Gastroesophageal sphincter (tissue), 4 donors: ENCODE data around the gene MRPL30. TPM values are rescaled to one million over a fixed set of nuclear protein-coding genes. Genes with fewer than 3 reads are reported as not detected.
"Not testable (repeated sequence)": the region's sequence is repeated elsewhere in the genome, so short reads cannot be mapped to it uniquely, and the experiment has no call there.

Experiments used
- ATAC-seq: fragments of 150-250 bp; one replicate; pipeline ENCODE4 v1.9.1; 2016; ENCODE audit warnings: mild to moderate bottlenecking, moderate library complexity
- H3K27ac ChIP-seq, 4 donors: fragments of 200-600 bp; sonication (generic) in 3 of 4; 1 replicate in 3 of 4; 2 replicates in 1 of 4; pipeline ENCODE4 v1.5.1; 2016 to 2019
- H3K27me3 ChIP-seq: fragments of 200-600 bp; sonication (generic); one replicate; pipeline ENCODE4 v1.5.1; 2019
- H3K36me3 ChIP-seq, 2 donors: fragments of 200-600 bp; sonication (generic); one replicate each; pipeline ENCODE4 v1.5.1; 2019; ENCODE audit warnings: control low read depth in 1 of 2
- H3K4me1 ChIP-seq, 3 donors: fragments of 200-600 bp; sonication (generic); 1 replicate in 2 of 3; 2 replicates in 1 of 3; pipeline ENCODE4 v1.5.1; 2016 to 2019; ENCODE audit warnings: control low read depth in 2 of 3
- H3K4me3 ChIP-seq, 2 donors: fragments of 200-600 bp; sonication (generic); one replicate each; pipeline ENCODE4 v1.5.1; 2019; ENCODE audit warnings: mild to moderate bottlenecking in 1 of 2, moderate library complexity in 1 of 2
- H3K9me3 ChIP-seq, 3 donors: fragments of 200-600 bp; sonication (generic); one replicate each; pipeline ENCODE4 v1.5.1; 2017 to 2019; ENCODE audit warnings: control low read depth in 2 of 3
- CTCF ChIP-seq, 4 experiments: fragments of 200-600 bp in 2 of 4; fragments of 450-650 bp in 2 of 4; sonication (generic) in 1 of 4; IDR thresholded peaks; one replicate each; pipeline ENCODE4 v1.5.1; 2017 to 2019; ENCODE audit warnings: antibody characterized with exemption in 4 of 4, mild to moderate bottlenecking in 2 of 4, moderate library complexity in 2 of 4
- EP300 ChIP-seq: sonication (generic); formaldehyde crosslinking; IDR thresholded peaks from one replicate; pipeline ENCODE4 v1.6.1; 2017; ENCODE audit warnings: antibody characterized with exemption, mild to moderate bottlenecking
- POLR2A ChIP-seq, 2 donors: fragments of 450-650 bp; IDR thresholded peaks; one replicate each; pipeline ENCODE4 v1.6.1; 2017; ENCODE audit warnings: antibody characterized with exemption in 2 of 2, mild to moderate bottlenecking in 2 of 2, moderate library complexity in 1 of 2
- POLR2AphosphoS5 ChIP-seq: sonication (generic); formaldehyde crosslinking; IDR thresholded peaks from one replicate; pipeline ENCODE4 v1.6.1; 2017; ENCODE audit warnings: antibody characterized with exemption
- WGBS, 2 donors: methylation state at CpG; one replicate each; pipeline ENCODE4 v1.1.5; 2018; ENCODE audit warnings: low coverage in 1 of 2; 5-methylcytosine and 5-hydroxymethylcytosine counted together
- total RNA-seq, 4 donors: library from RNA; depleted of rRNA; stranded (reverse); fragments of >200 nt; gene quantifications; one replicate each; pipeline ENCODE4 v1.1.0, GENCODE V29; 2016

MRPL30 gene
- total RNA-seq, 4 donors from 2014 or later: 20.2 to 29.8 (median 27.1) TPM

- no peak for TF ChIP-seq POLR2AphosphoS5
- TF ChIP-seq POLR2A (IDR thresholded peaks at IDR 0.05): no peak
- no peak for TF ChIP-seq CTCF (IDR thresholded peaks at IDR 0.05)
- no peak for TF ChIP-seq EP300
- Histone ChIP-seq H3K9me3 (no peaks in the 10 kb centered on the region), H3K4me3 (no peak overlapping the region), H3K36me3 (peaks cover 0 to 27% of the 10 kb centered on the region in 2 donors), H3K4me1 (peaks cover 0 to 36% (median 13%) of the 10 kb centered on the region in 3 donors), H3K27ac (no peak overlapping the region), H3K27me3 (no peaks in the 10 kb centered on the region)
- ATAC-seq: no peak
- 55 to 98% methylated on average over 4 to 5 of the region's 6 CpGs for WGBS, 2 donors
These were observed 3.8 kb downstream of the MRPL30 start for GRCh38 chr2:99184811-99185210.

- H3K4me3 ChIP-seq: no peak overlapping the region
- no peak overlapping the region for H3K27ac ChIP-seq
- peaks cover 0 to 23% (median 6%) of the 10 kb centered on the region in 3 donors for H3K4me1 ChIP-seq
- H3K9me3 ChIP-seq: no peaks in the 10 kb centered on the region
- ATAC-seq: no peak
- H3K27me3 ChIP-seq: no peaks in the 10 kb centered on the region
- TF ChIP-seq POLR2A (IDR thresholded peaks at IDR 0.05) (no peak), EP300 (no peak), CTCF (IDR thresholded peaks at IDR 0.05) (no peak), POLR2AphosphoS5 (no peak)
- peaks cover 0 to 49% of the 10 kb centered on the region in 2 donors for H3K36me3 ChIP-seq
These were observed 6.0 kb downstream of the MRPL30 start for GRCh38 chr2:99187011-99187410.

- no peak for ATAC-seq
- Histone ChIP-seq H3K36me3 (peaks cover 0 to 62% of the 10 kb centered on the region in 2 donors), H3K4me1 (peaks cover 0 to 10% (median 0%) of the 10 kb centered on the region in 3 donors), H3K27me3 (no peaks in the 10 kb centered on the region), H3K9me3 (no peaks in the 10 kb centered on the region), H3K4me3 (no peak overlapping the region), H3K27ac (no peak overlapping the region)
- WGBS, 2 donors: 94% methylated on average over 3 of the region's 3 CpGs; no CpG with 5 or more reads in 1 of the 2 donors
- no peak for TF ChIP-seq CTCF (IDR thresholded peaks at IDR 0.05)
- no peak for TF ChIP-seq POLR2A (IDR thresholded peaks at IDR 0.05)
- no peak for TF ChIP-seq EP300
- TF ChIP-seq POLR2AphosphoS5: no peak
These were observed 7.4 kb downstream of the MRPL30 start for GRCh38 chr2:99188357-99188756.

GRCh38 chr2:99190548-99190947 lies 9.6 kb downstream of the MRPL30 start:
- Histone ChIP-seq H3K36me3 (peaks cover 0 to 84% of the 10 kb centered on the region in 2 donors), H3K27ac (no peak overlapping the region), H3K27me3 (no peaks in the 10 kb centered on the region), H3K4me3 (no peak overlapping the region), H3K4me1 (no peaks in the 10 kb centered on the region), H3K9me3 (no peaks in the 10 kb centered on the region)
- TF ChIP-seq POLR2A (IDR thresholded peaks at IDR 0.05) (no peak), POLR2AphosphoS5 (no peak), EP300 (no peak), CTCF (IDR thresholded peaks at IDR 0.05) (no peak)
- no peak for ATAC-seq
- WGBS, 2 donors: 57 to 90% methylated on average over 1 of the region's 1 CpG

GRCh38 chr2:99192364-99192763 lies 11.4 kb downstream of the MRPL30 start:
- H3K4me3 ChIP-seq, ATAC-seq, H3K9me3 ChIP-seq, H3K27me3 ChIP-seq, H3K27ac ChIP-seq, H3K4me1 ChIP-seq: not testable (repeated sequence)
- 97 to 100% methylated on average over 4 of the region's 4 CpGs for WGBS, 2 donors
- H3K36me3 ChIP-seq: peaks cover 0 to 96% of the 10 kb centered on the region in 2 donors
